ENCODE data around the gene ADRA2B.

GRCh38 chr2:96085541-96086355 is 30.6 kb downstream of the ADRA2B start:
- TF ChIP-seq CTCF (optimal IDR thresholded peaks at IDR 0.05 in 1 of 3, IDR thresholded peaks at IDR 0.05 in 1 of 3, conservative IDR thresholded peaks at IDR 0.05 in 1 of 3; ENCODE audit: extremely low read depth in 1 of 3, insufficient read depth in 2 of 3, low read length in 3 of 3) (no peak), EZH2 (IDR thresholded peaks at IDR 0.05; ENCODE audit: low read length) (no peak)
